Esophagus (tissue), 2 donors: ENCODE measurements around the gene RASL11A. TPM values are rescaled to one million over a fixed set of nuclear protein-coding genes. Genes with fewer than 3 reads are reported as not detected.

Experiments
- H3K27ac ChIP-seq, 2 donors: one replicate each; pipeline ENCODE4 v1.5.1; 2013; ENCODE audit warnings: low read depth in 2 of 2, mild to moderate bottlenecking in 2 of 2, inconsistent platforms in 1 of 2, low read length in 1 of 2, moderate library complexity in 1 of 2
- H3K27me3 ChIP-seq, 2 donors: one replicate each; pipeline ENCODE4 v1.6.1; 2013; ENCODE audit warnings: low read length in 2 of 2, control low read depth in 1 of 2, mild to moderate bottlenecking in 1 of 2; ENCODE audit not compliant: insufficient read depth in 2 of 2, control insufficient read depth in 1 of 2
- H3K36me3 ChIP-seq, 2 donors: one replicate each; pipeline ENCODE4 v1.6.1; 2013; ENCODE audit warnings: low read length in 1 of 2; ENCODE audit not compliant: control insufficient read depth in 2 of 2, insufficient read depth in 2 of 2
- H3K4me1 ChIP-seq, 2 donors: one replicate each; pipeline ENCODE4 v1.6.1; 2013; ENCODE audit warnings: low read length in 1 of 2; ENCODE audit not compliant: control insufficient read depth in 2 of 2, insufficient read depth in 2 of 2
- H3K4me3 ChIP-seq, 2 donors: one replicate each; pipeline ENCODE4 v1.5.1; 2013; ENCODE audit warnings: low read length in 2 of 2, mild to moderate bottlenecking in 2 of 2, low read depth in 1 of 2, moderate library complexity in 1 of 2
- H3K9me3 ChIP-seq, 2 donors: one replicate each; pipeline ENCODE4 v1.6.1; 2013; ENCODE audit warnings: mild to moderate bottlenecking in 2 of 2, low read depth in 1 of 2, low read length in 1 of 2, moderate library complexity in 1 of 2; ENCODE audit not compliant: control insufficient read depth in 2 of 2, insufficient read depth in 1 of 2
- WGBS, 2 donors: extraction: QIAGEN DNeasy Blood & Tissue Kit; methylation state at CpG; one replicate each; pipeline ENCODE4 v1.1.7; 2013; 5-methylcytosine and 5-hydroxymethylcytosine counted together
- polyA plus RNA-seq, 2 donors: library from polyadenylated mRNA; stranded (reverse); fragments of 200-250 nt; gene quantifications; one replicate each; pipeline ENCODE4 v1.2.3, GENCODE V29; 2013
- donor health status: healthy with polysubstance abuse.
- donor health status: Bipolar disorder and iron deficiency.

RASL11A gene
- polyA plus RNA-seq, 2 donors, result 4.4 to 20.5 TPM

- H3K4me3 ChIP-seq, result no peak overlapping the region
- H3K9me3 ChIP-seq, result no peaks in the 10 kb centered on the region
- H3K4me1 ChIP-seq, result peaks cover 3 to 7% of the 10 kb centered on the region in 2 donors
- H3K36me3 ChIP-seq, result no peaks in the 10 kb centered on the region
- H3K27ac ChIP-seq, result no peak overlapping the region
- 91 to 94% methylated on average over 4 of the region's 4 CpGs for WGBS, 2 donors
- no peaks in the 10 kb centered on the region for H3K27me3 ChIP-seq
Observed at GRCh38 chr13:27304099-27304498, 33.5 kb downstream of the RASL11A start.

- WGBS, 2 donors, result 73 to 84% methylated on average over 2 of the region's 2 CpGs
- peaks cover 3 to 10% of the 10 kb centered on the region in 2 donors for H3K4me1 ChIP-seq
- no peaks in the 10 kb centered on the region for H3K27me3 ChIP-seq
- H3K27ac ChIP-seq, result no peak overlapping the region
- no peak overlapping the region for H3K4me3 ChIP-seq
- H3K36me3 ChIP-seq, result no peaks in the 10 kb centered on the region
- H3K9me3 ChIP-seq, result no peaks in the 10 kb centered on the region
Observed at GRCh38 chr13:27304611-27305010, 34.0 kb downstream of the RASL11A start.

- WGBS, 2 donors, result 78 to 86% methylated on average over 5 of the region's 5 CpGs
- H3K4me3 ChIP-seq, result no peak overlapping the region
- H3K4me1 ChIP-seq, result peaks cover 3 to 10% of the 10 kb centered on the region in 2 donors
- H3K27me3 ChIP-seq, result no peaks in the 10 kb centered on the region
- no peaks in the 10 kb centered on the region for H3K36me3 ChIP-seq
- H3K27ac ChIP-seq, result no peak overlapping the region
- H3K9me3 ChIP-seq, result no peaks in the 10 kb centered on the region
Observed at GRCh38 chr13:27306364-27306763, 35.7 kb downstream of the RASL11A start.

GRCh38 chr13:27308941-27309340, 38.3 kb downstream of the RASL11A start:
- Histone ChIP-seq H3K4me1 (peaks cover 3 to 10% of the 10 kb centered on the region in 2 donors), H3K4me3 (no peak overlapping the region), H3K27ac (no peak overlapping the region), H3K9me3 (no peaks in the 10 kb centered on the region), H3K36me3 (no peaks in the 10 kb centered on the region), H3K27me3 (no peaks in the 10 kb centered on the region)
- 82 to 90% methylated on average over 19 of the region's 19 CpGs for WGBS, 2 donors

GRCh38 chr13:27309401-27309958, 38.9 kb downstream of the RASL11A start:
- Histone ChIP-seq H3K27me3 (no peaks in the 10 kb centered on the region), H3K9me3 (no peaks in the 10 kb centered on the region), H3K27ac (peak overlapping the region in 1 of 2 donors; percentile 36), H3K36me3 (no peaks in the 10 kb centered on the region), H3K4me3 (no peak overlapping the region), H3K4me1 (peaks cover 3 to 10% of the 10 kb centered on the region in 2 donors)
- 69 to 72% methylated on average over 7 of the region's 7 CpGs for WGBS, 2 donors

GRCh38 chr13:27309967-27310598, 39.5 kb downstream of the RASL11A start:
- Histone ChIP-seq H3K4me1 (peaks cover 3 to 10% of the 10 kb centered on the region in 2 donors), H3K4me3 (no peak overlapping the region), H3K27me3 (no peaks in the 10 kb centered on the region), H3K27ac (no peak overlapping the region), H3K36me3 (no peaks in the 10 kb centered on the region), H3K9me3 (no peaks in the 10 kb centered on the region)
- WGBS, 2 donors, result 72 to 74% methylated on average over 9 of the region's 9 CpGs

- no peaks in the 10 kb centered on the region for H3K9me3 ChIP-seq
- no peak overlapping the region for H3K27ac ChIP-seq
- WGBS, 2 donors, result 28 to 41% methylated on average over 2 of the region's 2 CpGs
- H3K4me3 ChIP-seq, result no peak overlapping the region
- H3K27me3 ChIP-seq, result no peaks in the 10 kb centered on the region
- H3K4me1 ChIP-seq, result peaks cover 3 to 10% of the 10 kb centered on the region in 2 donors
- H3K36me3 ChIP-seq, result no peaks in the 10 kb centered on the region
Observed at GRCh38 chr13:27310946-27311345, 40.3 kb downstream of the RASL11A start.

GRCh38 chr13:27311518-27312210, 41.0 kb downstream of the RASL11A start:
- Histone ChIP-seq H3K9me3 (no peaks in the 10 kb centered on the region), H3K27ac (no peak overlapping the region), H3K4me3 (no peak overlapping the region), H3K27me3 (no peaks in the 10 kb centered on the region), H3K4me1 (peaks cover 3 to 10% of the 10 kb centered on the region in 2 donors), H3K36me3 (no peaks in the 10 kb centered on the region)
- 78 to 79% methylated on average over 6 of the region's 6 CpGs for WGBS, 2 donors

GRCh38 chr13:27313770-27314169, 43.1 kb downstream of the RASL11A start:
- Histone ChIP-seq H3K4me3 (no peak overlapping the region), H3K27ac (no peak overlapping the region), H3K4me1 (peaks cover 0 to 3% of the 10 kb centered on the region in 2 donors), H3K36me3 (no peaks in the 10 kb centered on the region), H3K27me3 (no peaks in the 10 kb centered on the region), H3K9me3 (no peaks in the 10 kb centered on the region)
- 60 to 80% methylated on average over 1 of the region's 1 CpG for WGBS, 2 donors
